GM19351 (cell line): ENCODE measurements around the gene MARVELD1.
"Not testable (repeated sequence)": the region's sequence is repeated elsewhere in the genome, so short reads cannot be mapped to it uniquely, and the experiment has no call there.

ENCODE experiments used
- ATAC-seq: cut with Tn5 transposase; IDR thresholded peaks from one replicate; pipeline ENCODE4 v1.9.1; 2021; ENCODE audit warnings: mild to moderate bottlenecking, moderate library complexity; ENCODE audit not compliant: unreplicated experiment

Gene MARVELD1

DNA sequence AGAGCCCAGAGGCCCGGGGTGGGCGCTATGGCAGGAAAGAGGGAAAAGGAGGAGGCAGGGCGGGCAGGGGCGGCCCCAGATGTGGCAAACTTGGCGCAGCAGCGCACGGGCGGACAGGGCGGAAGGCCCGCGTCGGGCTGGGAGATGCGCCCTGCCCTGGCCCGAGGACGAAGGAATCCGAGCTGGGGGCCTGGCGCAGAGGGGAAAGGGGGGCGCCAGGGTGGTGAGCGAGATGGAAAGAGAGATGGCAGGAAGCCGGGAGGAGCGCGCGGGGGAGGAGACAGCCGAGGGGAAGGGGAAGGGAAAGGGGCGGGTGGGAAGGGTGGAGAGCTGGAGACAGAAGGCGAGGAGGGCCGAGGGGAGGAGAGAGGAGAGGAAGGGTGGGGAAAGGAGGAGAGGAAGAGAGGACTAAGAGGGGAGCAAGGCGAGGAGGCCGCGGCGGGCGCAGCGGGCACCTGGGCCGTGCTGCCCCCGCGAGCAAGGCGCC is at the start of gene MARVELD1:
Gene MARVELD1 (plus strand): TSS at position 392 of the 487 bp plus-strand sequence. CDS start 147 bp downstream, outside the sequence.
- ATAC-seq: no peak

DNA sequence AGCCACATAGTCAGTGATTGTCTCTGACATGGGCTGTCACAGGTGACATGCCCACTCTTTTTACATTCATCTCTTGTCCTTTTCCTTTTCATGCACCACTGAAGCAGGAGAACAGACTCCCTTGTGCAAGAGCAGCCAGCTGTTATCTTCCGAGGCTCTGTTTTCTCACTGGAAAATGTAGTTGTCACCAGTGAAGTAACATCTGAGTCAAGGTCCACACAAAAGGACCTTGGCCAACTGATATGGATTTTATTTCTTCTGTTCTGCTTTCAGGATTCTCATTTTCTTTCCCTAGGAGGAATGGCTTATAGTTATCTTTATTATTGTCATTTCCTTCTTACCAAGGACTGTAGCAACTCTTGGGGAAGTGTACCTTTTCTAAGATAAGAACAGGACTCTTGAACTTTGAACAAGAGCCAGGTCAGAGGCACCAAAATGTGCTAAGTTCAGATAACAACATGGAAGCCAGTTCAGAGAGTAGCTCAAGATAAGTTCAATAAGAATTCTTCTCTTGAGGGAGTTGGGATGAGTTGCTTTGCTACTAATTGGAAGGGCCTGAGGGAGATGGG is 49.2 kb upstream of the MARVELD1 start:
- no peak for ATAC-seq

DNA sequence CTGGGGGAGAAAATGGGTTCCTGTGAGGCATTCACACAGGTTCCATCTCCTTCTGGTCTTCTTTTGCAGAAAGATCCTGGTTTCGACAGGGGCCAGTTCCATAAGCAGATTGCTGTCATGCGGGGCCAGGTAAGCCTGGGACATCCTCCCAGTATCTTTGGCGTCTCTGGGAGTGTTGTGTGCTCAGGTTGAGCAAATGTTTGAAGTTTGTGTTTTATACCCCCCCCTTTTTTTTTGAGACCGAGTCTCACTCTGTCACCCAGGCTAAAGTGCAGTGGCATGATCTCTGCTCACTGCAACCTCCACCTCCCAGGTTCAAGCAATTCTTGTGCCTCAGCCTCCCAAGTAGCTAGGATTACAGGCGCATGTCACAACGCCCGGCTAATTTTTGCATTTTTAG is 46.5 kb upstream of the MARVELD1 start:
- no peak for ATAC-seq

DNA sequence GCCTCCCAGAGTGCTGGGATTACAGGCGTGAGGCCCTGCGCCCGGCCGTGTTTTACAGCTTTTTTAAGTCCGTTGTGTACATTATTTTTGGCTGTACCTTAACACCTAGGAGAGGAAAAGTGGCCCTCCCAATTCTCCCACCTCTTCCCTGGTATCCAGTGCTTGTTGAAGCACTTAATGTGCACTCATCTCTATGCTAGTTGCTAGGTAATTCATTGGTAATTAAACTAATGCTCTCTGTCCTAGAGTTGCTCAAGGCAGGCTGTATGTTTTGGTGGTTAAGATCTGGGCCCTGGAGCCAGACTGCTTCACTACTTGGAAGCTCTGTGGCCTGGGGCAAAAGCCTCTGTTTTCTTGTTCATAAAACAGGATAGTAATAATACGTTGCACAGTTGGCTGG is 46.1 kb upstream of the MARVELD1 start:
- no peak for ATAC-seq

DNA sequence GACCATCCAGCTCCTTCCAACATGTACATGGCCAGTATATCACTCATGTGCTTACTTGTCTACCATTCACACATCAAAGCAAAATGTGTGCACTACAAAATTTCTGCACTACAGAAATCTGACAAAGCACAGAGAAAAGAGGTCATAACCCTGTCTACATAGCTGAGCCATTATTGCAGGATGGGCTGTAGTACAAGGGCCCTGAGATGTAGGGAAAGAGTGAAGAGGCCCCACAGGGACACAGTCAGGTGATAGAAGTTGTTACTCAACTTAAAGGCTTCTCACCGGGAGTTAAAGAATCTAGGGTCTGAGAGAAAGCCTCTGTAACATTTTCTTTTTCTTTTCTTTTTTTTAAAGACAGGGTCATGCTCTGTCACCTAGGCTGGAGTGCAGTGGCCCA is 44.0 kb upstream of the MARVELD1 start:
- no peak for ATAC-seq

DNA sequence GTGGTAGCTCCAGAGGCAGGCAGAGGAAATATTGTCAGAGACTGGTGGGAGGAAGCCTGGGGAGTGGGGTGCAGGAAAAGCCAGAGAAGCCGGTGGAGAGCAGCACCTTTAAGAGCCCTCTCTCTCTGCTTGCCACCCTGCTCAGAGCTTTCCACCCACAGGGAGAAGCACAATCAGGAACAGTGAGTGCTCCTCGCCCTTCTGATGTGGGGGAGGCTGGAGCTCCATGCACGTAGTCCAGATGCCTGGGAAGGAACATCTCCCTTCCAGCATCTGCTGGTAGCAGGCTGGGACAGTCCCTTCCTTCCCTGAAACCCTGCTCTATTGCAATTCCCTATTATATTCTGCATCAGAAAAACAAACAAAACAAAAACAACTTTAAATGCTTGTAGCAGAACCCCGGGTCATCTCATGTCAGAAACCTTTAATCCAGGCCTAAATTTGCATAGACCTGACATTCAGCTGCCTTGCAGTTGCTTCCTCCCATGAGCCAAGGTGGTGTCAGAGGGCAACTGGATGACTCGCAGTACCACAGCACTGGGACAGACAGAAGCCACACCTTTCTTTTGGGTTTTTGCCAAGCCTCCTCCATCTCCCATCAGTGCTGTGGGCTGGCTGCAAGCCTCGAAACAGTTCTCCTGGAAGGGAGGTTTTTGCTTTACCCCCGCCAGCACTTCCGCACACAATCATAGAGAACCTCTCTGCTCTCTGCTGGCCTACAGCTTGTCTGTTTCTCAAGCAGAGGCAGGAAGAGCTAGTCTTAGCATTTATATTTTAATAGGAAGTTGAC is 39.6 kb upstream of the MARVELD1 start:
- no peak for ATAC-seq

DNA sequence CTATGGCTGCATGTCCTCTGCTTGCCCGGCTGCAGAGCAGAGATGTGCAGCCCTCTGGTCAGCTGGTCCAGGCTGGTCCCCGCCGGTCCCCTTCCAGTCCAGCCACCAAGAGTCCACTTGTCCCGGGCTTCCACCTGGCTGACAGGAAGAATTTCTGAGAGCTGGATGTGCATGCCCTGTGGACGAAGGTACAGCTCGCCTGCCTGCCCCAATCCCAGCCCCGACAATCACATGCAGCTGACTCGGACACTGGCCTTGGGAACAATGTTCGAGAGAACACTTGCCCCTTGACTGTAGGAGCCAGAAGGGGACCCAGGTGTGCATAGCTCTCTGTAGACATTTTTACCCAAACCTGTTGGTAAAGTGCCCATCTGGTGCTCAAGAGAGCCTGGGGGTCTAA is 38.3 kb upstream of the MARVELD1 start:
- no peak for ATAC-seq

DNA sequence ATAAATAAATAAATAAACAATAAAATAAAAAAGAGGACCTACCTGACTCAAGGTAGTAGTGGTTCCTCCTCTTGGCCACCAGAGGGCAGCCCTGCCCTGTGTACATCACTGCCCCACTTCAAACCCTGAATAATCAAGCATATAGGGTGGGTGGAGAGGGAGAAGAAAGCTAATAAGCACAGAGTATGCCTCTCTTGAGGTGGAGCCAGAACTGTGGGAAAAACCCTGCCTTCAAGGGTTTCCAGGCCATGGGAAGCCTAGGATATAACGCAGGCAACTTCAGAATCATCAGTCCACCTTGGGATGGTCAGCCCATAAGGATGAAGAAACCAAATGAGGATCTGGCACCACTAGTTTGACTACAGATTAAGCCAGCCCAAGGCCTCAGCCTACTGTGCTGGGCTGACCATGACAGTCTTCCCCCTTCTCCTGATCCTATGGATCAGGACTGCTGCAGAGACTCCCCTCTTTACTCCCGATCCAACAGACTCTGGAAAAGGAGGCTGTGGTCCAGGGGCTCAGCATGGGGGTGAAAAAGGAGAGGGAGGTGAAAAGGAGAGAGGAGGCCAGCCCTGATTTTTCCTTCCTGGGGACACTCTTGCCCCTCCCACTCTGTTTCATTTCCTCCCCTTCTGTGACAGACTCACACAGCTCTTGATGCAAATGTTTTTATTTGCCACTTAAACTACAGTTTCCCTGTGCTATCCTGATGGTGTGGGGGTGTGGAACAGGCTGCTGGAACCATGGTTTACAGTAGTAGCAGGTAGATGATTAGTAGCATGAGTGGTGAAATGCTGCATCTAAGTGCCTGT is 36.6 kb upstream of the MARVELD1 start:
- ATAC-seq: peak; percentile 83

DNA sequence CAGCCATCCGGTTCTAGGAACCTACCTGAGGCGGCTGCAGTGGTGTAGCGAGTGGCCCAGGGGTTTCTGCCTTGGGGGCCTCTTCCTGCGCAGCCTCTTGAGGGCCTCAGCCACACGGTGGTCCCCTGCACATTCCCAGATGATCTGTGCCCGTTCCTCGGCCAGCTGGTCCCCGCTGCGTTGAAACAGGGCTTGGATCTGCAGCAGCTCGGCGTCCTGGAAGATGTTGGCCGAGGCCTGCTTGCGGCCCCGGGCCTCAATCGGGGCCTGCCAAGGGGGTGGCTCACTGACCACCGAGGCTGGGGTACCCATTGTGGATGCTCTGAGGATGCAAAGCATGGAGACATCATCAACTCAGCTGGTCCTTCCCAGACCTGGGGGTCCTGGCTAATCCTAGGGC is 33.9 kb upstream of the MARVELD1 start:
- no peak for ATAC-seq

DNA sequence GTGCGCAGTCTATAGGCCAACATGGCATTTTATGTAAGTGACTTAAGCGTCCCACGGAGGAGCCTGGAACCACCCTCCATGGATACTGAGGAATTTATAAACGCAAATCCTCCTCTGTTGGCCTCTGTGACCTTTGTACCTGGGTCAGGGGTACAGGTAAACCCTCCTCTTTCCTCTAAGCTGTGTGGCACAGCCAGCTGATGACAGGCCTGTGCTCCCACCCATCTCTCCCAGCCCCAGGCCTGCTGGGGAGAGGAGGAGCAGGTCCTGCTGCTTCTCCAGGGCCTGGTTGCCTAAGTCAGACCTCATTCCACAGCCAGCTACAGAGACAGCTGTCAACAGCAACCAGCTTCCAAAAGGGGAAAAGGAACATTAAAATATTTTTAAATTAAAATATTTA is 31.5 kb upstream of the MARVELD1 start:
- no peak for ATAC-seq

DNA sequence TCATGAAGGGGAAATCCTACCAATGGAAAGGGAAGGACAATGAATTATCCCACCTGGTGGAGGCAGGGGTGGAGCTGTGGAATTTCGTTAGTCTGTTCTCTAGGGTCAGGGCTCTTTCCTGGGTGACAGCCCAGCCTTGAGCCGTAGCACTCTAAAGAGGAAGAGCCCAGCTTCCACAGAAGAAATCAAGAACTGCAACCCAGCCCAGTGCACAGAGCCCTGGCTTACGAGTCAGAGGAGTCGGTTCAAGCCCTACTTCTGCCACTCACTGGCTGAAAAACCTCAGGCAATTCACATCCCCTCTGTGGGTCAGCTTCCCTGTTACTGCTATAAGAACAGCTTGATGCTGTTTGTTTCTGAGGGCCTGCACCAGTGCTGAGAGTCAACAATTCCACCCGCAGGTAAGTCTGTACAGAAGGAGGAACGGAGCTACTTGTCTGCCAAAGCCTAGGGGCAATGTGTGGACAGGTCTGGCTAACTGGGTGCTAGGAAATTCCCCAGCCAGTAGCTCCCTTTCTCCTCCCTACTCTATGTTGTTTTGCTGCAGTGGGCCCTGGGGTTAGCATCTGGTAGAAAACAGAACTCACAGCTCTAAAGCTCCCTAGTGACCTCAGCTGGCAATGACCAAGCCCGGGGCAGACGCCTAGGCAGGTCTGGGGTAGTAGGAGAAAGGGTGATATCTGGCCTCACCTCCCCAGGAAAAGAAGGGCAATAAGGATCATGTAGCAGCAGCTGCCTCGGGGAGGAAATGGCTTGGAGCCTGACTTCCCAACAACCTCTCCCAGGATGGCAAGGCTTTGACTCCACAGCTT is 29.8 kb upstream of the MARVELD1 start:
- no peak for ATAC-seq

DNA sequence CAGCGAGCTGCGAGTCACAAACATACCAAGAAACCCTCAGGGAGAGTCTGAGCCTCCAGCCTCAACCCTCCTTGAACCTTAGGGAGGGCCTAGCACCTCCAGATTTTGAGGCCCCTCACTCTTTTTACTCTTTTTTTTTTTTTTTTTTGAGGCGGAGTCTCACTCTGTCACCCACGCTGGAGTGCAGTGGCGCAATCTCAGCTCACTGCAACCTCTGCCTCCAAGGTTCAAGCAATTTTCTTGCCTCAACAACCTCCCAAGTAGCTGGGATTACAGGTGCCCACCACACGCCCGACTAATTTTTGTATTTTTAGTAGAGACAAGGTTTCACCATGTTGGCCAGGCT is 29.2 kb upstream of the MARVELD1 start:
- not testable (repeated sequence) for ATAC-seq

DNA sequence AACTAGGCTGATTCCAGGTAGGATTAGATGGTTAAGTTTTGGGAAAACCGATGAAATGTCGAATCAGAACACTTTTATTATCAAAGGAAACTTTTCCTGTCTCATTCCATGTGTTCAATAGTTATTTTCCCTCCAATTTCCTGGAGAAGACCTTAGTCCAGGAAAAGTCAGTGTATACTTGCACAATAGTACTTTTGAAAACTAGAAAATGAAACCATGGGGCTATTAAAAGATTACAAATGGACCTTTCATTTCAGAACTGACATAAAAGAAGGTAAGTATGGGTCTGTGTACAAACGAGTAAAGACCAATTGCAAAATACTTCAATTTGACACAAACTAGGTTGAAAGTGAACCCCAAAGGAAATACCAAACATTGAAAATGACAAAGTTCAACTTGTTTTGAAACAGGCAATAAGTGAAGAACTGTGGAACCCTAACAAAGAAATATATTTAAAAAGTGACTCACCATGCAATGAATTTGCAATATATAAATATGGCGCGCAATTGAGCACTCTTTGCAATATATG is 28.6 kb upstream of the MARVELD1 start:
- ATAC-seq: no peak

DNA sequence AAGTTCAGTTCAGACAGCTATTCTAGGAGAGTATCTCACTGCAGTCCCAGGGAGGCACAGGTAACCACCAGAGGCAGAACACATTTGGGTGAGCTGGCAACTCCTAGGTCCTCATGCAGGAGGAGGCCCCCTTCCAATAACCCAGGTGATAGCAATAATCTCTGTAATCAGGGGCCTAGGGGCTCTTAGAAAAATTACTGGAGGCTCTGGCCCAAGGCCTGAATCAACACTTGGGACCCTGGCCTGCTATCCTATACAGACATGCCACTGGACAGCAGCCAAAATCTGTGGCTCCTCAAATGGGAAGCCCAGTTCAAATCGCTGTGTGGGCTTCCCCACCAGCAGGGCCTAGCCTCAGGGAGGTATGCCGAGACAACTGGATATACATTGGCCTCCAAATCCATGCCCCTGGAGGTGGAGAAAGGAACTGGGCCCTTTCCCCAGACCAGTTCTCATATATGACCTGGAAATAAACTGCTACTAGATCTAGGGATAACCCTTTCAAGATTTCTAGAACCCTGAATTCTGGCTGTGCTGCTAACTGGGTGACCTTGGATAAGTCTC is 28.1 kb upstream of the MARVELD1 start:
- ATAC-seq: no peak

DNA sequence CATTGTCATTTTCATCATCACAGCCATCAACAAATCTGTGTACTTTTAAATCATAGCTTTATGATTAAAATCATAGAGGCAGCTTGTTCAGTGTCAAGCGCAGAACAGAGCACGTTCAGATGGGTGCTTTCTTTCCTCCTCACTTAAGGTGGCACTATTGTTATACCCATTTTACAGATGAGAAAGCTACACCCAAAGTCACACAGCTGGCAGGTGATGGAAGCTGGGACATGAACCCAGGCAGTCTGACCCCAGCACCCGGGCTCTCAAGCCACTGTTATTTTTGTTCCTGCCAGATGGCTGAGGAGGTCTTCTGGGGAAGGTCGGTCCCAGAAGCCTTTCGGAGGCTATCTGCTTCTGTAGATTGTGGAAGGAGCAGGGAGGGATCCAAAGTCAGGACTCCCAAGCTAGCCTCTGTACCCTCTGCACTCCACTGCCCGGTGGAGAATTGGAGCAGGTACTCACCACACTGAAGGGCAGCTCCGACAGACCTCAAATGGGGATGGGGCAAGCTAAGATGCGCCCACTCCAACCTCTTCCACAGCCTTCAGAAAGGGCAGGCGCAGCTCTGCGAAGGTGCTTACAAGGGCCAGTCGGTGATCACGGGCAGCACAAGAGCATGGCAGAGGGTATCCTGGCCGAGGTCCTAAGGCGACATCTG is 27.1 kb upstream of the MARVELD1 start:
- ATAC-seq: no peak

DNA sequence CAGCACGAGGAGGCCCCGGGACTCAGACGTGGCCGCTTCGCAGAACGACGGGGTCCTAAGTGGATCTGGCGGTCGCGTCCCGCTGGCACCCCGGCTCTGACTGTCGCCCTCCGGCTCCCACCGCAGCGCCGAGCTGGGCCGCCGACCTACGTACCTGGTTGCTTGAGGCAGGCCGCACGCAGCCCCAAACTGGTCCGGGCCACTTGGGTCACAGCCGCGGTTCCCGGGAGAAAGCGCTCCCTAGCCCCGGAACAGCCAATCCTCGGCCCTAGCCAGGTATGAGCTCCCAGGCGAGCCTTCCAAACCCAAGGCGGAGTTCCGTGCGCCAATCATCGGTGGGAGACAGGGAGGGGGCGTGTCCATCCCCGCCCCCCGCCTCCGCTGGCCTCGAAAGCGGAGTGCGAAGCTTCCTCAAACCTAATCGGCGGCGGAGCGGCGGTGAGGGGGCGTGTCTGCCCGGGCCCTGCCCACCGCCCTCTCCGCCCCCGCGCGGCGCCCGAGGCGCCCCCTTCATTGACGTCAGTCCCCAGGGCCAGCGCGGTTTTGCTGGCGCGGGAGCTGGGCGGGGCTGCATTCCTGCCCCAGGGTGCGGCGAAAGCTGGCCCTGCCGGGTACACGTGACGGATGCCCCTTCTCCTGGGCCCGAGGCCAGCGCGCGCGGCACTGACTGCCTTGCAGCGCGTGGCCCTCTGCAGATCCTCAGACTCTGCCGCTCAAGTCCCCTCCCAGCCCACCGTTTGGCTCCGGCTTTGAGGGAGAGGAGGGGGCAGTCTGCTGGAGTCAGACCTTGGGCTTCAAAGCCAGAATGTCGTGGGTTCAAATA is 26.4 kb upstream of the MARVELD1 start, which contains the start of gene AVPI1:
Gene AVPI1 (minus strand): TSS at position 280 of the 823 bp plus-strand sequence. CDS start 7,336 bp downstream, outside the sequence.
- peak; percentile 91 for ATAC-seq

DNA sequence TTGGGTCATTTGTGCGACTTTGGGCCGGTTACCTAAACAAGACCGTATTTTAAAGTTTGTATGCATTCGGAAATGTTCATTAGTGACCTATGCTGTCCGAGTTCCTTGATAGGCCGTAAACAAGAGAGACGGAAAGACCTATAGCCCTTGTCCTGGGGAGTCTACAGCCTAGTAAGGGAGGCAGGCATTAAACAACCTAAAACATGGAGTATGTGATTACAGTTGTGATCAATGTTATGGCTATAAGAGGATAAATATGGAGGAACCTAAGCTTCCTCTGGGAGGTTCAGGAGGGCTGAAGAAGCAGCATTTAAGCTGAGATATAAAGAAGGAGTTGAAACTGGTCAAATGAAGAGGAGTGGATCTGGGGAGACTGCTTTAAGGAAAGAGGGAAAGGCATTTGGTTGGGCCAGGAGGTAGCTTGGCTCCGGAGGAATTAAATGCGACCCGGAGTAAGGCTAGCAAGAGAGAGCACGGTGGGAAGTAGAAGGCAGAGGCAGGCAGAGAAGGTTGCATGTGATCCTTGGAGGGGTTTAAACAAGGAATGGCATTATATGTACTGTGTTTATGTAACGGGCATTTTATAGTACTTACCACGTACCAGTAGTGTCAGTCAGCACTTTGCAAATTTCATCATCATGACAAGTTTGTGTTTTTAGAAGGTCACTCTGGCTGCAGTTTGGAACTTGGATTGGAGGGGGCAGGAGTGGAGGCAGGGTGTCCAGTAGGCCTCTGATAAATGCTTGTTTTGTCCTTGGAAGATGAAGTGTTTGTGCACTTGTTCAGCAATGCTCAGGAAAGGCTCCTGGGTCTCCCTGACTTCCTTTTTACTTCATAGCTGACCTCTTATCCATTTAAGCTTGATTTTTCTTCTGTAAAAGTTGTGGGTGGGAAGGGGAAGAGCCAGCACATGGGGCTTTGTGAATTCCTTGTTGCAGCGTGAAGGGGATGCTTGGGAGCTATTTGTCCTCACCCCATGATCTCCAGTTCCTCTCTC is 25.4 kb upstream of the MARVELD1 start:
- no peak for ATAC-seq
